Measurements from ENCODE around the gene ALDH16A1.

DNA sequence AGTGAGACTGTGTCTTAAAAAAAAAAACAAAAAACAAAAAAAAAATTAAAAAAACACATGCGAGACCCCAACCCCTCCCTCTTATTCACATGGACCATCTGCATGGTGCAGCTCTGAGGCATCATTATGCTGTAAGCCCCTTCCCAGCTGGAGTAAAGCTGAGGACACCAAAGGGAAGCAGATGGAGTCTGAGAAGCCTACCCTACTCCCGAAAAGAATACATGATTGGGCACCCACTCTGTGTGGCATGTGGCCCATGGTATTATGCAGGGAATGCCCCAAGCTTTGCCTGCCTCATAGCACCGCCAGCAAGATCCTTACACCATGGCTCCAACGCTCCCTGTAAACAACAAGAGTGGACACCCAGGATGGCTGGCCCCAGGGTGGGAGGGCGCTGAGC is 34.5 kb upstream of the ALDH16A1 start:
- TF ChIP-seq, protein P1, sequence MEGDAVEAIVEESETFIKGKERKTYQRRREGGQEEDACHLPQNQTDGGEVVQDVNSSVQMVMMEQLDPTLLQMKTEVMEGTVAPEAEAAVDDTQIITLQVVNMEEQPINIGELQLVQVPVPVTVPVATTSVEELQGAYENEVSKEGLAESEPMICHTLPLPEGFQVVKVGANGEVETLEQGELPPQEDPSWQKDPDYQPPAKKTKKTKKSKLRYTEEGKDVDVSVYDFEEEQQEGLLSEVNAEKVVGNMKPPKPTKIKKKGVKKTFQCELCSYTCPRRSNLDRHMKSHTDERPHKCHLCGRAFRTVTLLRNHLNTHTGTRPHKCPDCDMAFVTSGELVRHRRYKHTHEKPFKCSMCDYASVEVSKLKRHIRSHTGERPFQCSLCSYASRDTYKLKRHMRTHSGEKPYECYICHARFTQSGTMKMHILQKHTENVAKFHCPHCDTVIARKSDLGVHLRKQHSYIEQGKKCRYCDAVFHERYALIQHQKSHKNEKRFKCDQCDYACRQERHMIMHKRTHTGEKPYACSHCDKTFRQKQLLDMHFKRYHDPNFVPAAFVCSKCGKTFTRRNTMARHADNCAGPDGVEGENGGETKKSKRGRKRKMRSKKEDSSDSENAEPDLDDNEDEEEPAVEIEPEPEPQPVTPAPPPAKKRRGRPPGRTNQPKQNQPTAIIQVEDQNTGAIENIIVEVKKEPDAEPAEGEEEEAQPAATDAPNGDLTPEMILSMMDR (IDR thresholded peaks at IDR 0.05): no peak
- TF ChIP-seq POLR2A (IDR thresholded peaks at IDR 0.05): no peak

Data from heart left ventricle (tissue), 13 donors.